Measurements from ENCODE around the gene ERRFI1. TPM values are rescaled to one million over a fixed set of nuclear protein-coding genes. Genes with fewer than 3 reads are reported as not detected.

Gene ERRFI1
- total RNA-seq, 1 experiment from 2014 or later = not detected

DNA sequence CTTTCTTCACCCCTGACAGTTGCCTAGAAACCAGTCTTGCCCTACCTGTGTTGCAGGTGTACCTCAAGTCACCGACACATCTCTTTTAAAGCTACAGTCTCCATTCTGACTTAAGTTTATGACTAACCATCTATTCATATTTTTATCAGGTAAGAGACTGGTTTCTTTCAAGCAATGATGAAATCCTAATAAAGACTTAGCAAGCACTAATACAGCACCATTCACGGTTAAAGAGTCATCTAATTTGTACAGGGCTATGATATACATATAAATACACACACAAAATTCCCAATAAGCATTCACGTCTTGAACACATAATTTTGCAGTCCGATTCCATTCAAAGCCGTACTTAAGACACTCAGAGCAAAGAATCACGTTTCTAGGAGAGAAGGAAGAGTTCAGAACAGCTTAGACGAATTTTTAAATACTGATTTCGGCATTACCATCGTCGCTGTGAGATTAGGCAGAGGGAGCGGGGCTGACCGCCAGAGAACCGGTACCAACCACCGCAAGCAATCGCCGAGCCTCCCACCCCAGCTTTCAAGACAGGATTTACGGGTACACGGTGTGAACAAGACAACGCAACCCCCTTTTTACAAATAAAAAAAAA lies 943 bp downstream of the ERRFI1 start:
- no peak for DNase-seq
- no peaks in the 10 kb centered on the region for H3K9me3 ChIP-seq (ENCODE audit: low read length)
- no peaks in the 10 kb centered on the region for H3K9me2 ChIP-seq (replicated peaks; ENCODE audit: insufficient read depth, low read length)
- H3K4me2 ChIP-seq (ENCODE audit: low read depth, low read length, poor library complexity, severe bottlenecking) = no peak overlapping the region
- H3K27ac ChIP-seq (ENCODE audit: low read length) = no peak overlapping the region
- no peak overlapping the region for H3K4me3 ChIP-seq (ENCODE audit: low read length)
- no peaks in the 10 kb centered on the region for H3K4me1 ChIP-seq (ENCODE audit: low read length)
- no peaks in the 10 kb centered on the region for H3K36me3 ChIP-seq (ENCODE audit: insufficient read depth, low read length)
- no peaks in the 10 kb centered on the region for H3K27me3 ChIP-seq (ENCODE audit: low read length)
- H3K79me2 ChIP-seq (ENCODE audit: low read length) = no peaks in the 10 kb centered on the region
- H4K20me1 ChIP-seq (ENCODE audit: insufficient read depth, low read depth, low read length) = no peaks in the 10 kb centered on the region
- no peak overlapping the region for H2AFZ ChIP-seq (ENCODE audit: low read length)
- H3K9ac ChIP-seq (ENCODE audit: low read length) = no peak overlapping the region

DNA sequence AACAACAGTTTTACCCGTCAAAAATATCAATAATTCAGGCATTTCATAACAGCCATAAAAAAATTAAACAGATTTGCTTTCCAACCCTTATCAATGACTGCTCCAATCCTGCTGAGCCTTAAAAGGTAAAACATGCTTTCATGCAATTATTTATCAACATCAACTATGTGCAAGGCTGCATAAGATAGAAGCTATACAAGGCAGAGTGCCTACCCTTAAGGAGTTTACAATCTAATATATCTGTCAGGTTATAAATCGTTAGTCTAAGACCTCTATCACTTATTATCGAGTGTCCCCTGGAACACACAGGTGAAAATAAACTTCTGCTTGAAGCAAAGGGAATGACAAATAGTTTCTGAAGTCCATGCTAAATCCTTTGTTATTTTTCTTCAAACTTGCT lies 1.8 kb downstream of the ERRFI1 start:
- no peaks in the 10 kb centered on the region for H3K36me3 ChIP-seq (ENCODE audit: insufficient read depth, low read length)
- H4K20me1 ChIP-seq (ENCODE audit: insufficient read depth, low read depth, low read length) = no peaks in the 10 kb centered on the region
- no peaks in the 10 kb centered on the region for H3K4me1 ChIP-seq (ENCODE audit: low read length)
- H3K9me2 ChIP-seq (replicated peaks; ENCODE audit: insufficient read depth, low read length) = no peaks in the 10 kb centered on the region
- no peak overlapping the region for H2AFZ ChIP-seq (ENCODE audit: low read length)
- H3K79me2 ChIP-seq (ENCODE audit: low read length) = no peaks in the 10 kb centered on the region
- no peak overlapping the region for H3K27ac ChIP-seq (ENCODE audit: low read length)
- H3K27me3 ChIP-seq (ENCODE audit: low read length) = no peaks in the 10 kb centered on the region
- no peak overlapping the region for H3K4me3 ChIP-seq (ENCODE audit: low read length)
- H3K9ac ChIP-seq (ENCODE audit: low read length) = no peak overlapping the region
- no peak overlapping the region for H3K4me2 ChIP-seq (ENCODE audit: low read depth, low read length, poor library complexity, severe bottlenecking)
- DNase-seq = no peak
- no peaks in the 10 kb centered on the region for H3K9me3 ChIP-seq (ENCODE audit: low read length)

DNA sequence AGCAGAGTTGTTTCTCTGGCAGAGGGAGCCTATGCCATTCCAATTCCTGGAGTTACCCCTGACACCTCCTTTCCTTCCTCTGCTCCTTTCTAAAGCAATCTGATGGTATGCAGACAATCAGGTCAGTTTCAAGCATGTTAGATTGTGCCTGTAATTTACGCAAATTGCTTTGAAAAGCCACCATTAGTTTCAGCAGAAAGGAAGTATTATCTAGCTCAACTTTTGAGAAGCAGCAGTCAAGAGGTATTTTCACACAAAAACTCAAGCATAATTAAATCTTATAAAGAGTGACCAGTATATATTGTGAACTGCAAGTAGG lies 2.2 kb downstream of the ERRFI1 start:
- Histone ChIP-seq H3K9me3 (ENCODE audit: low read length) (no peaks in the 10 kb centered on the region), H4K20me1 (ENCODE audit: insufficient read depth, low read depth, low read length) (no peaks in the 10 kb centered on the region), H3K27me3 (ENCODE audit: low read length) (no peaks in the 10 kb centered on the region), H3K9me2 (replicated peaks; ENCODE audit: insufficient read depth, low read length) (no peaks in the 10 kb centered on the region), H3K4me1 (ENCODE audit: low read length) (no peaks in the 10 kb centered on the region), H3K27ac (ENCODE audit: low read length) (no peak overlapping the region), H3K79me2 (ENCODE audit: low read length) (no peaks in the 10 kb centered on the region), H3K36me3 (ENCODE audit: insufficient read depth, low read length) (no peaks in the 10 kb centered on the region), H3K4me2 (ENCODE audit: low read depth, low read length, poor library complexity, severe bottlenecking) (no peak overlapping the region), H3K4me3 (ENCODE audit: low read length) (no peak overlapping the region), H2AFZ (ENCODE audit: low read length) (no peak overlapping the region), H3K9ac (ENCODE audit: low read length) (no peak overlapping the region)
- no peak for DNase-seq

DNA sequence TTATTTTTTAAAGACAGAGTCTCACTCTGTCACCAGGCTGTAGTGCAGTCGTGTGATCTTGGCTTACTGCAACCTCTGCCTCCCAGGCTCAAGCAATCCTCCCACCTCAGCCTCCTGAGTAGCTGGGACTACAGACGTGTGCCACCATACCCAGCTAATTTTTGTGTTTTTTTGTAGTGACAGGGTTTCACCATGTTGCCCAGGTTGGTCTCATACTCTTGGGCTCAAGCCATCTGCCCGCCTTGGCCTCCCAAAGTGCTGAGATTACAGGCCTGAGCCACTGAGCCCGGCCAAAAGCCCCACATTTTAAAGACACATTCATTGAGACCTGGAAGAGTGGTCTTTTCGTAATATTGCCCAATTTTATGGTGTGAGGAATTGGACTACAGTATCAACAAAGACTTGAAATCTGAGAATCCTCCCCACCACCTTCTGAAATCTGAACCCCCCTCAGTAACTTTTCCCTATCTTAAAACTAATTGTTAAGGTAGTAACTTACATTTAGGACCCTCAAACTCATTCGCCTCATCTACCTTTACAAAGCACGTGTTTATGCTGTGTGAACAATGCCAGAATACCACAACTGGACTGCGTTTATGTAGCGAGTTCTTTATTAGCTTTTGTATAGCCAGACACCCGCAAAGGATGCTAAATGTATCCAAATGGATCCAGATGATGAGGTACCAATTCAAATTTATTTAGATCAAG lies 2.7 kb downstream of the ERRFI1 start:
- Histone ChIP-seq H3K27ac (ENCODE audit: low read length) (no peak overlapping the region), H3K79me2 (ENCODE audit: low read length) (no peaks in the 10 kb centered on the region), H3K4me1 (ENCODE audit: low read length) (no peaks in the 10 kb centered on the region), H3K9me3 (ENCODE audit: low read length) (no peaks in the 10 kb centered on the region), H2AFZ (ENCODE audit: low read length) (no peak overlapping the region), H3K36me3 (ENCODE audit: insufficient read depth, low read length) (no peaks in the 10 kb centered on the region), H3K4me2 (ENCODE audit: low read depth, low read length, poor library complexity, severe bottlenecking) (no peak overlapping the region), H3K9me2 (replicated peaks; ENCODE audit: insufficient read depth, low read length) (no peaks in the 10 kb centered on the region), H3K27me3 (ENCODE audit: low read length) (no peaks in the 10 kb centered on the region), H4K20me1 (ENCODE audit: insufficient read depth, low read depth, low read length) (no peaks in the 10 kb centered on the region), H3K4me3 (ENCODE audit: low read length) (no peak overlapping the region), H3K9ac (ENCODE audit: low read length) (no peak overlapping the region)
- DNase-seq = no peak

DNA sequence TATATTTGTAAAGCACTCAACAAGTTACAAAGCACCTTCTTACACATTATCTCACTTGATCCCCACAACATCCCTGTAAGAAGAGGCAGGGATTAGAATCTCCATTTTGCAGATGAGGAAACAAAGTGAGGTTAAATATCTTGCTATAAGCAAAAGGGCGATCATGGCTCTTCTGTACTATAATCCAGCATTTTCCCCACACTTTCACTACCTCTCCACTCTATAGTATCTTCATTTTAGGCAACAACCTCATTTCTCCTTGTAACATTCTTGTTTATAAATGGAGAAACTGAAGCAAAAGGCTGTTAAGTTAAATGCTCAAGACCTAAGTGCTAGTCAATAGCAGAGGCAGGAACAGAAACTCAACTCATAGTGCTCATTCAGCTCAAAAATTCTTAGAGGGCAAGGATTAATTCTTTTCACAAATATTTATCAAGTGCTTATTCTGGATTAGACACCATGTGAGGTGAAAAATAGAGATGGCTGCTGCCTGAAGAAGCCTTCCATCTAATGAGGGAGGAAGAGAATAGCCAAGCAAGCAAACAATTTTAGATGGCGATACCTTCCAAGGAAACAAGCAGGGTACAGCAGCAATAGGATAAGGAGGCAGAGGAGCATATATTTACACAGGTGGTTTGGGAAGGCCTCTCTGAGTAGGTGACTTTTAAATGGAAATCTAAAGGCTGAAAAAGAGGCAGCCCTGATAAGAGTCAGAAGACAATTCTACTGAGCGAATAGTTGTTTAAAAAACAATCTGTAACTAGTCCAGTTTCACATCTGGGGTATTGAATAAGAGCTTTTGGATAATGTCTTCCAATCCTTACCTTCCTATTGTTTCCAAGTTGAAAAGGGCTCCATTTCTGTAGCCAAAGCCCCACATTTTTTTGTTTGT lies 3.5 kb downstream of the ERRFI1 start:
- Histone ChIP-seq H3K4me1 (ENCODE audit: low read length) (no peaks in the 10 kb centered on the region), H3K4me3 (ENCODE audit: low read length) (no peak overlapping the region), H3K36me3 (ENCODE audit: insufficient read depth, low read length) (no peaks in the 10 kb centered on the region), H3K79me2 (ENCODE audit: low read length) (no peaks in the 10 kb centered on the region), H3K4me2 (ENCODE audit: low read depth, low read length, poor library complexity, severe bottlenecking) (no peak overlapping the region), H4K20me1 (ENCODE audit: insufficient read depth, low read depth, low read length) (no peaks in the 10 kb centered on the region), H3K9ac (ENCODE audit: low read length) (no peak overlapping the region), H3K27me3 (ENCODE audit: low read length) (no peaks in the 10 kb centered on the region), H3K9me2 (replicated peaks; ENCODE audit: insufficient read depth, low read length) (no peaks in the 10 kb centered on the region), H3K9me3 (ENCODE audit: low read length) (no peaks in the 10 kb centered on the region), H3K27ac (ENCODE audit: low read length) (no peak overlapping the region), H2AFZ (ENCODE audit: low read length) (no peak overlapping the region)
- no peak for DNase-seq

DNA sequence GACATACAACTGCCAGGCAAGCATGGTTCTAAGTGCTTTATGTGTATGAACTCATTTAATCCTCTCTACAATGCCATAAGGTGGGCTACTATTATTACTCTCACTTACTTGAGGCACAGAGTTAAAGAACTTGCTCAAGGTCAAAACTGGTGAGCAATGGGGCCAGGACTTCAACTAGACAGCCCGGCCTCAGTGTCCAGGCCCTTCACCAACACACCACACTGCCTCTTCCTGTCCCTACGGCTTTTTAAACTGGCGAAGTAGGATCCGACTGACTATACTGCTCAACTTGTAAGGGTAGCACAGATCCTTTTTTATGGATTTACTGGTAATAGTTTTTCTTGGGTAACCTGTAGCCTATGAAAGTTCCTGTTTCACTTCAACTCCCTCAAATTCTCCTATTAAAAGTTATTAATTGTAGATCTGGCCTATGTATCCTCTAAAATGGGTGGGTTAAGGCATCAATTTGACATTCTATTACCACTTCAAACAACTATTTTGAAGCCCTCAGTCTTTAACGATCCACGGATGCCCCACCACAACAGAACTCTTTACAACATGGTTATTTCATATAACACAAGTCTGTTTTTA lies 4.3 kb downstream of the ERRFI1 start:
- no peaks in the 10 kb centered on the region for H3K36me3 ChIP-seq (ENCODE audit: insufficient read depth, low read length)
- H3K4me1 ChIP-seq (ENCODE audit: low read length) = no peaks in the 10 kb centered on the region
- no peak overlapping the region for H3K4me3 ChIP-seq (ENCODE audit: low read length)
- H3K79me2 ChIP-seq (ENCODE audit: low read length) = no peaks in the 10 kb centered on the region
- H3K9ac ChIP-seq (ENCODE audit: low read length) = no peak overlapping the region
- no peaks in the 10 kb centered on the region for H3K9me2 ChIP-seq (replicated peaks; ENCODE audit: insufficient read depth, low read length)
- no peak overlapping the region for H3K27ac ChIP-seq (ENCODE audit: low read length)
- H3K27me3 ChIP-seq (ENCODE audit: low read length) = no peaks in the 10 kb centered on the region
- H2AFZ ChIP-seq (ENCODE audit: low read length) = no peak overlapping the region
- DNase-seq = no peak
- no peaks in the 10 kb centered on the region for H4K20me1 ChIP-seq (ENCODE audit: insufficient read depth, low read depth, low read length)
- H3K9me3 ChIP-seq (ENCODE audit: low read length) = no peaks in the 10 kb centered on the region
- no peak overlapping the region for H3K4me2 ChIP-seq (ENCODE audit: low read depth, low read length, poor library complexity, severe bottlenecking)

DNA sequence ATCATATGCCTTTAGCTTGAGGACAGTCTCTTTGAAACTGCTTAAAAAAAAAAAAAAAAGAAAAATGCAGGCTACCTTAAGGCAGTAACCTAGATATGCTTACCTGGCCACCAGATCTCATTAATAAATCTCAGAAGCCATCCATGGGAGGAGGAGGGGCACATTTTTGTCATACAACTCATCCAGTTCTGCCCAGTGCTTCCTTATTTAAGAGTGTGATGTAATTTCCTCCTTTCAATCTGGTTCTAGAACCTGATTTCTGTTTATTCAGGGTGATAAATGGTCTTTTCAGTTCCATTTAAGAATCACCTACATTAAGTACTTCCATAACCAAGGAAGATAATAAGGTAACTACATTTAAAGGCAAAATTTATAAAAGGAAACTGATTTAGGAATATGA lies 6.1 kb downstream of the ERRFI1 start:
- Histone ChIP-seq H3K36me3 (ENCODE audit: insufficient read depth, low read length) (no peaks in the 10 kb centered on the region), H3K4me1 (ENCODE audit: low read length) (no peaks in the 10 kb centered on the region), H3K27ac (ENCODE audit: low read length) (no peak overlapping the region), H4K20me1 (ENCODE audit: insufficient read depth, low read depth, low read length) (no peaks in the 10 kb centered on the region), H3K79me2 (ENCODE audit: low read length) (no peaks in the 10 kb centered on the region), H3K4me3 (ENCODE audit: low read length) (no peak overlapping the region), H3K9me2 (replicated peaks; ENCODE audit: insufficient read depth, low read length) (no peaks in the 10 kb centered on the region), H2AFZ (ENCODE audit: low read length) (no peak overlapping the region), H3K9me3 (ENCODE audit: low read length) (no peaks in the 10 kb centered on the region), H3K27me3 (ENCODE audit: low read length) (no peaks in the 10 kb centered on the region), H3K9ac (ENCODE audit: low read length) (no peak overlapping the region), H3K4me2 (ENCODE audit: low read depth, low read length, poor library complexity, severe bottlenecking) (no peak overlapping the region)
- DNase-seq = no peak

DNA sequence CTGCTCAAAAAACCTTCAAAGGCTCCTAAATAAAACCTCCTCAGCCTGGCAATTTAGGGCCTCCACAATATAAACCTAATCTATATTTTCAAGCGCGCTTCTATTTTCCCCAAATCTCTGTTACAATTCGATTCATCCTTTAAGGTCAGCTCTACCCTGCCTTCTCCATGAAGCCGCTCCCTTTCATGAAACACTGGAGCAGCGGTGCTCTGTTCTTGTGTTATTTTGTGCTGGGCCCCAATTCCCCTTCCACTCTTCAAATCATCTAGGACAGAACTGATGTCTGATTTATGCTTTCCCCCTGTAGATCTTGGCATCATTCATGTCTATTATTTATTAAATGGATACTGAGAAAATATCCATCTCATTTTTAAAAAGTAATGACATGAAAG lies 6.9 kb downstream of the ERRFI1 start:
- H3K4me2 ChIP-seq (ENCODE audit: low read depth, low read length, poor library complexity, severe bottlenecking) = no peak overlapping the region
- no peaks in the 10 kb centered on the region for H4K20me1 ChIP-seq (ENCODE audit: insufficient read depth, low read depth, low read length)
- no peak overlapping the region for H3K9ac ChIP-seq (ENCODE audit: low read length)

More for the DNA sequence above, 6.9 kb downstream of the ERRFI1 start:
- H3K36me3 ChIP-seq (ENCODE audit: insufficient read depth, low read length) = no peaks in the 10 kb centered on the region
- no peak overlapping the region for H3K4me3 ChIP-seq (ENCODE audit: low read length)
- no peak for DNase-seq
- no peak overlapping the region for H2AFZ ChIP-seq (ENCODE audit: low read length)
- H3K9me2 ChIP-seq (replicated peaks; ENCODE audit: insufficient read depth, low read length) = no peaks in the 10 kb centered on the region
- H3K4me1 ChIP-seq (ENCODE audit: low read length) = no peaks in the 10 kb centered on the region
- H3K27ac ChIP-seq (ENCODE audit: low read length) = no peak overlapping the region
- no peaks in the 10 kb centered on the region for H3K27me3 ChIP-seq (ENCODE audit: low read length)
- no peaks in the 10 kb centered on the region for H3K9me3 ChIP-seq (ENCODE audit: low read length)
- H3K79me2 ChIP-seq (ENCODE audit: low read length) = no peaks in the 10 kb centered on the region

All from Karpas-422 (cell line).